GM23338 (cell line): ENCODE measurements around the gene SERP2.

Experiments
- CREB1 ChIP-seq: fragments of 250-450 bp; sonication (Bioruptor Pico); IDR thresholded peaks from 2 replicates; pipeline ENCODE4 v1.5.0; 2020; ENCODE audit warnings: low read depth, mild to moderate bottlenecking, moderate library complexity
- EZH2 ChIP-seq: fragments of 200-600 bp; sonication (generic); IDR thresholded peaks from one replicate; pipeline ENCODE4 v1.8.0; 2017; ENCODE audit warnings: antibody characterized with exemption, mild to moderate bottlenecking, low read depth; ENCODE audit not compliant: unreplicated experiment
- EZH2phosphoT487 ChIP-seq: fragments of 200-600 bp; sonication (generic); IDR thresholded peaks from one replicate; pipeline ENCODE4 v1.8.1; 2018; ENCODE audit warnings: antibody characterized with exemption; ENCODE audit not compliant: unreplicated experiment
- JUNB ChIP-seq: IDR thresholded peaks from one replicate; pipeline ENCODE4 v1.6.1; 2016; ENCODE audit warnings: antibody characterized with exemption; ENCODE audit not compliant: unreplicated experiment
- NANOG ChIP-seq: IDR thresholded peaks from 2 replicates; pipeline ENCODE4 v1.6.1; 2016; ENCODE audit warnings: antibody characterized with exemption, borderline replicate concordance
- POLR2AphosphoS5 ChIP-seq: IDR thresholded peaks from 2 replicates; pipeline ENCODE4 v1.6.1; 2016; ENCODE audit warnings: antibody characterized with exemption, low read depth
- STAT1 ChIP-seq: IDR thresholded peaks from one replicate; pipeline ENCODE4 v1.6.1; 2016; ENCODE audit warnings: antibody characterized with exemption; ENCODE audit not compliant: unreplicated experiment
- TF ChIP-seq, protein P1 (sequence below), 2 experiments: fragments of 200-600 bp in 1 of 2; sonication (generic) in 1 of 2; conservative IDR thresholded peaks; 2 replicates each; pipeline versions ENCODE4 v1.5.1 to v1.6.1; 2016 to 2017; ENCODE audit warnings: antibody characterized with exemption in 2 of 2, low read depth in 2 of 2, mild to moderate bottlenecking in 2 of 2, moderate library complexity in 1 of 2
- TF ChIP-seq, protein P2 (sequence below): IDR thresholded peaks from one replicate; pipeline ENCODE4 v1.6.1; 2018; ENCODE audit warnings: antibody characterized with exemption; ENCODE audit not compliant: unreplicated experiment
- TF ChIP-seq, protein P3 (sequence below): fragments of 250-450 bp; sonication (Bioruptor Pico); IDR thresholded peaks from 2 replicates; pipeline ENCODE4 v1.5.0; 2020; ENCODE audit warnings: mild to moderate bottlenecking, moderate library complexity

DNA sequence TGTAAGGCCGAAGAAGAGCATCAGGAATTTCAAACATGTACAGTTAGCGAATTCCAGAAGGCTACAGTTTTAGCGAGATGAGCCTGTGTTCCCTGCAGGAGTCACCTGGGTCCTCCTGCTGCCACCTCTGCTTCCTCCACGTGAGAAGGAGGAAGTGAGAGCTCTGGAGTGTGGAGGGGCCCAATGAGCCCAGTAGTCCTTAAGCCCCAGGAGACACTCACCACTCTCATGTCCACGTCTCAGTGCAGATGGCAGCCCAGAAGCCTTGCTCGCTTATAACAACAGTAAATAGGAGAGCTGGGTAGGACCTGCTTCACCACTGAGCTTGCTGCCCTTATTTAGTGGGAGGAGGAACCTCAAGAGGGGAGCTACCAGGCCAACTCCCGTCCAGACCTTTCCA is 44.3 kb downstream of the SERP2 start:
- TF ChIP-seq JUNB, result no peak
- TF ChIP-seq, protein P1, sequence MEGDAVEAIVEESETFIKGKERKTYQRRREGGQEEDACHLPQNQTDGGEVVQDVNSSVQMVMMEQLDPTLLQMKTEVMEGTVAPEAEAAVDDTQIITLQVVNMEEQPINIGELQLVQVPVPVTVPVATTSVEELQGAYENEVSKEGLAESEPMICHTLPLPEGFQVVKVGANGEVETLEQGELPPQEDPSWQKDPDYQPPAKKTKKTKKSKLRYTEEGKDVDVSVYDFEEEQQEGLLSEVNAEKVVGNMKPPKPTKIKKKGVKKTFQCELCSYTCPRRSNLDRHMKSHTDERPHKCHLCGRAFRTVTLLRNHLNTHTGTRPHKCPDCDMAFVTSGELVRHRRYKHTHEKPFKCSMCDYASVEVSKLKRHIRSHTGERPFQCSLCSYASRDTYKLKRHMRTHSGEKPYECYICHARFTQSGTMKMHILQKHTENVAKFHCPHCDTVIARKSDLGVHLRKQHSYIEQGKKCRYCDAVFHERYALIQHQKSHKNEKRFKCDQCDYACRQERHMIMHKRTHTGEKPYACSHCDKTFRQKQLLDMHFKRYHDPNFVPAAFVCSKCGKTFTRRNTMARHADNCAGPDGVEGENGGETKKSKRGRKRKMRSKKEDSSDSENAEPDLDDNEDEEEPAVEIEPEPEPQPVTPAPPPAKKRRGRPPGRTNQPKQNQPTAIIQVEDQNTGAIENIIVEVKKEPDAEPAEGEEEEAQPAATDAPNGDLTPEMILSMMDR (conservative IDR thresholded peaks at IDR 0.05; ENCODE audit: low read depth in 2 of 2), result no peak
- no peak for TF ChIP-seq EZH2
- TF ChIP-seq NANOG, result no peak
- TF ChIP-seq, protein P2, sequence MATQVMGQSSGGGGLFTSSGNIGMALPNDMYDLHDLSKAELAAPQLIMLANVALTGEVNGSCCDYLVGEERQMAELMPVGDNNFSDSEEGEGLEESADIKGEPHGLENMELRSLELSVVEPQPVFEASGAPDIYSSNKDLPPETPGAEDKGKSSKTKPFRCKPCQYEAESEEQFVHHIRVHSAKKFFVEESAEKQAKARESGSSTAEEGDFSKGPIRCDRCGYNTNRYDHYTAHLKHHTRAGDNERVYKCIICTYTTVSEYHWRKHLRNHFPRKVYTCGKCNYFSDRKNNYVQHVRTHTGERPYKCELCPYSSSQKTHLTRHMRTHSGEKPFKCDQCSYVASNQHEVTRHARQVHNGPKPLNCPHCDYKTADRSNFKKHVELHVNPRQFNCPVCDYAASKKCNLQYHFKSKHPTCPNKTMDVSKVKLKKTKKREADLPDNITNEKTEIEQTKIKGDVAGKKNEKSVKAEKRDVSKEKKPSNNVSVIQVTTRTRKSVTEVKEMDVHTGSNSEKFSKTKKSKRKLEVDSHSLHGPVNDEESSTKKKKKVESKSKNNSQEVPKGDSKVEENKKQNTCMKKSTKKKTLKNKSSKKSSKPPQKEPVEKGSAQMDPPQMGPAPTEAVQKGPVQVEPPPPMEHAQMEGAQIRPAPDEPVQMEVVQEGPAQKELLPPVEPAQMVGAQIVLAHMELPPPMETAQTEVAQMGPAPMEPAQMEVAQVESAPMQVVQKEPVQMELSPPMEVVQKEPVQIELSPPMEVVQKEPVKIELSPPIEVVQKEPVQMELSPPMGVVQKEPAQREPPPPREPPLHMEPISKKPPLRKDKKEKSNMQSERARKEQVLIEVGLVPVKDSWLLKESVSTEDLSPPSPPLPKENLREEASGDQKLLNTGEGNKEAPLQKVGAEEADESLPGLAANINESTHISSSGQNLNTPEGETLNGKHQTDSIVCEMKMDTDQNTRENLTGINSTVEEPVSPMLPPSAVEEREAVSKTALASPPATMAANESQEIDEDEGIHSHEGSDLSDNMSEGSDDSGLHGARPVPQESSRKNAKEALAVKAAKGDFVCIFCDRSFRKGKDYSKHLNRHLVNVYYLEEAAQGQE, result no peak
- TF ChIP-seq EZH2phosphoT487, result no peak
- TF ChIP-seq POLR2AphosphoS5, result no peak
- no peak for TF ChIP-seq CREB1 (CRISPR knock-in tag)
- TF ChIP-seq, protein P3, sequence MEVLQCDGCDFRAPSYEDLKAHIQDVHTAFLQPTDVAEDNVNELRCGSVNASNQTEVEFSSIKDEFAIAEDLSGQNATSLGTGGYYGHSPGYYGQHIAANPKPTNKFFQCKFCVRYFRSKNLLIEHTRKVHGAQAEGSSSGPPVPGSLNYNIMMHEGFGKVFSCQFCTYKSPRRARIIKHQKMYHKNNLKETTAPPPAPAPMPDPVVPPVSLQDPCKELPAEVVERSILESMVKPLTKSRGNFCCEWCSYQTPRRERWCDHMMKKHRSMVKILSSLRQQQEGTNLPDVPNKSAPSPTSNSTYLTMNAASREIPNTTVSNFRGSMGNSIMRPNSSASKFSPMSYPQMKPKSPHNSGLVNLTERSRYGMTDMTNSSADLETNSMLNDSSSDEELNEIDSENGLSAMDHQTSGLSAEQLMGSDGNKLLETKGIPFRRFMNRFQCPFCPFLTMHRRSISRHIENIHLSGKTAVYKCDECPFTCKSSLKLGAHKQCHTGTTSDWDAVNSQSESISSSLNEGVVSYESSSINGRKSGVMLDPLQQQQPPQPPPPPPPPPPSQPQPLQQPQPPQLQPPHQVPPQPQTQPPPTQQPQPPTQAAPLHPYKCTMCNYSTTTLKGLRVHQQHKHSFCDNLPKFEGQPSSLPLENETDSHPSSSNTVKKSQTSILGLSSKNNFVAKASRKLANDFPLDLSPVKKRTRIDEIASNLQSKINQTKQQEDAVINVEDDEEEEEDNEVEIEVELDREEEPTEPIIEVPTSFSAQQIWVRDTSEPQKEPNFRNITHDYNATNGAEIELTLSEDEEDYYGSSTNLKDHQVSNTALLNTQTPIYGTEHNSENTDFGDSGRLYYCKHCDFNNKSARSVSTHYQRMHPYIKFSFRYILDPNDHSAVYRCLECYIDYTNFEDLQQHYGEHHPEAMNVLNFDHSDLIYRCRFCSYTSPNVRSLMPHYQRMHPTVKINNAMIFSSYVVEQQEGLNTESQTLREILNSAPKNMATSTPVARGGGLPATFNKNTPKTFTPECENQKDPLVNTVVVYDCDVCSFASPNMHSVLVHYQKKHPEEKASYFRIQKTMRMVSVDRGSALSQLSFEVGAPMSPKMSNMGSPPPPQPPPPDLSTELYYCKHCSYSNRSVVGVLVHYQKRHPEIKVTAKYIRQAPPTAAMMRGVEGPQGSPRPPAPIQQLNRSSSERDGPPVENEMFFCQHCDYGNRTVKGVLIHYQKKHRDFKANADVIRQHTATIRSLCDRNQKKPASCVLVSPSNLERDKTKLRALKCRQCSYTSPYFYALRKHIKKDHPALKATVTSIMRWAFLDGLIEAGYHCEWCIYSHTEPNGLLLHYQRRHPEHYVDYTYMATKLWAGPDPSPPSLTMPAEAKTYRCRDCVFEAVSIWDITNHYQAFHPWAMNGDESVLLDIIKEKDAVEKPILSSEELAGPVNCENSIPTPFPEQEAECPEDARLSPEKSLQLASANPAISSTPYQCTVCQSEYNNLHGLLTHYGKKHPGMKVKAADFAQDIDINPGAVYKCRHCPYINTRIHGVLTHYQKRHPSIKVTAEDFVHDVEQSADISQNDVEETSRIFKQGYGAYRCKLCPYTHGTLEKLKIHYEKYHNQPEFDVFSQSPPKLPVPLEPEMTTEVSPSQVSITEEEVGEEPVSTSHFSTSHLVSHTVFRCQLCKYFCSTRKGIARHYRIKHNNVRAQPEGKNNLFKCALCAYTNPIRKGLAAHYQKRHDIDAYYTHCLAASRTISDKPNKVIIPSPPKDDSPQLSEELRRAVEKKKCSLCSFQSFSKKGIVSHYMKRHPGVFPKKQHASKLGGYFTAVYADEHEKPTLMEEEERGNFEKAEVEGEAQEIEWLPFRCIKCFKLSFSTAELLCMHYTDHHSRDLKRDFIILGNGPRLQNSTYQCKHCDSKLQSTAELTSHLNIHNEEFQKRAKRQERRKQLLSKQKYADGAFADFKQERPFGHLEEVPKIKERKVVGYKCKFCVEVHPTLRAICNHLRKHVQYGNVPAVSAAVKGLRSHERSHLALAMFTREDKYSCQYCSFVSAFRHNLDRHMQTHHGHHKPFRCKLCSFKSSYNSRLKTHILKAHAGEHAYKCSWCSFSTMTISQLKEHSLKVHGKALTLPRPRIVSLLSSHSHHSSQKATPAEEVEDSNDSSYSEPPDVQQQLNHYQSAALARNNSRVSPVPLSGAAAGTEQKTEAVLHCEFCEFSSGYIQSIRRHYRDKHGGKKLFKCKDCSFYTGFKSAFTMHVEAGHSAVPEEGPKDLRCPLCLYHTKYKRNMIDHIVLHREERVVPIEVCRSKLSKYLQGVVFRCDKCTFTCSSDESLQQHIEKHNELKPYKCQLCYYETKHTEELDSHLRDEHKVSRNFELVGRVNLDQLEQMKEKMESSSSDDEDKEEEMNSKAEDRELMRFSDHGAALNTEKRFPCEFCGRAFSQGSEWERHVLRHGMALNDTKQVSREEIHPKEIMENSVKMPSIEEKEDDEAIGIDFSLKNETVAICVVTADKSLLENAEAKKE (CRISPR knock-in tag), result no peak
- TF ChIP-seq STAT1, result no peak
